Erythroblast (primary cell): ENCODE results near the gene TUBB2A.

Source experiments
- GATA1 ChIP-seq: IDR thresholded peaks from 2 replicates; pipeline ENCODE4 v1.6.1; 2011; ENCODE audit warnings: low read depth, mild to moderate bottlenecking, control low read depth, low read length, moderate library complexity
- POLR2A ChIP-seq: IDR thresholded peaks from 2 replicates; pipeline ENCODE4 v1.6.1; 2011; ENCODE audit warnings: mild to moderate bottlenecking, low read length

- TF ChIP-seq POLR2A, result no peak
- TF ChIP-seq GATA1, result no peak
These were observed 31.5 kb downstream of the TUBB2A start for GRCh38 chr6:3125815-3126214.
